Activated CD8-positive, alpha-beta T cell treated with anti-CD3 and anti-CD28 coated beads for 36 hours (primary cell): ENCODE results near the gene KCNIP4. TPM values are rescaled to one million over a fixed set of nuclear protein-coding genes. Genes with fewer than 3 reads are reported as not detected.

ENCODE experiments used
- ATAC-seq: fragments of 200-7000 bp; cut with Tn5 transposase; one replicate; pipeline ENCODE4 v1.10.0; 2021; ENCODE audit warnings: mild to moderate bottlenecking, moderate library complexity
- CTCF ChIA-PET: fragments of 350-600 bp; sonication (Branson Sonifier 250); formaldehyde crosslinking; loops from one replicate; lab custom pipeline; 2021; ENCODE audit warnings: antibody characterized with exemption; lab: Charles Lee
- POLR2A ChIA-PET: fragments of 350-600 bp; sonication (Branson Sonifier 250); formaldehyde crosslinking; loops from one replicate; lab custom pipeline; 2021; ENCODE audit warnings: antibody characterized with exemption; lab: Charles Lee
- DNase-seq: peaks from one replicate; pipeline ENCODE4 v3.0.0-alpha.2; 2020
- H3K27ac Mint-ChIP-seq: one replicate; pipeline ENCODE4 v1.8.0; 2021; ENCODE audit warnings: mild to moderate bottlenecking, mixed read lengths
- H3K27me3 Mint-ChIP-seq: one replicate; pipeline ENCODE4 v1.8.0; 2021; ENCODE audit warnings: mixed read lengths
- H3K36me3 Mint-ChIP-seq: one replicate; pipeline ENCODE4 v1.8.0; 2021; ENCODE audit warnings: low read depth, mixed read lengths
- H3K4me1 Mint-ChIP-seq: one replicate; pipeline ENCODE4 v1.8.0; 2021; ENCODE audit warnings: low read depth, mixed read lengths
- H3K4me3 Mint-ChIP-seq: one replicate; pipeline ENCODE4 v1.8.0; 2021; ENCODE audit warnings: mild to moderate bottlenecking, moderate library complexity, mixed read lengths
- H3K9me3 Mint-ChIP-seq: one replicate; pipeline ENCODE4 v1.8.0; 2021; ENCODE audit warnings: mixed read lengths
- intact Hi-C: fragments of 100-400 bp; cut with micrococcal nuclease; formaldehyde crosslinking; loops from one replicate; pipeline ENCODE4 v1.10.0; 2022
- total RNA-seq, 2 experiments: library from RNA; stranded (reverse); gene quantifications; one replicate each; pipeline ENCODE4 v1.2.3, GENCODE V29; 2021
- TF ChIP-seq, protein P1 (sequence below): fragments of 200-600 bp; IDR thresholded peaks from one replicate; pipeline ENCODE4 v1.8.0; 2022; ENCODE audit warnings: antibody characterized with exemption, mild to moderate bottlenecking

KCNIP4 gene
- total RNA-seq, 2 experiments from 2014 or later: not detected

DNA sequence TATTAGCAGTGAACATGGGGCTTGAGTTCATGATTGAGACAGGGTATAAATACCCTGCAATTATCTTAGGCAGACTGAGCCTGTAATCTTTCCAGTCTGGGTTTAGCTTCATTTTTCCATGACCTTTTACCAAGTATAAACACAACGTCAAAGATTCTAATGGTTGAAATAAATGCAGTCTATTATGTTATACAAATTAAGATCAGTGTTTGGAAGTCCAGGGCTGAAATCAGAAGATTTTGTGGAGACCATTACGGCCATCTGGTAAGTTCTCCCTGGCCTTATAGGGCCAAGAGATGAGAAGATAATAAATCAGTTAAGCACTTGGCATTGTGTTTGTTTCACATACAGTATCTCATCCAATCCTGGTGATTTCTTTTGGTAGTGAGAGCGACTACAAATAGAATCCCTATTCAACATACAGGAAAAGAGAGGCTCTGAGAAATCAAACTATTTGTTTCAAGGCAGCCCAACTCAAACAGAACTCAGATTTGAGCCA, 822.5 kb downstream of the KCNIP4 start:
- ChIA-PET POLR2A (no interaction called here), CTCF (no interaction called here)
- H3K27ac Mint-ChIP-seq: no peak overlapping the region
- H3K9me3 Mint-ChIP-seq: peaks cover 5% of the 10 kb centered on the region
- no peak for DNase-seq
- no peaks in the 10 kb centered on the region for H3K27me3 Mint-ChIP-seq
- no peaks in the 10 kb centered on the region for H3K4me1 Mint-ChIP-seq
- intact Hi-C loops: no loop called here
- H3K4me3 Mint-ChIP-seq: no peak overlapping the region
- ATAC-seq: no peak
- TF ChIP-seq, protein P1, sequence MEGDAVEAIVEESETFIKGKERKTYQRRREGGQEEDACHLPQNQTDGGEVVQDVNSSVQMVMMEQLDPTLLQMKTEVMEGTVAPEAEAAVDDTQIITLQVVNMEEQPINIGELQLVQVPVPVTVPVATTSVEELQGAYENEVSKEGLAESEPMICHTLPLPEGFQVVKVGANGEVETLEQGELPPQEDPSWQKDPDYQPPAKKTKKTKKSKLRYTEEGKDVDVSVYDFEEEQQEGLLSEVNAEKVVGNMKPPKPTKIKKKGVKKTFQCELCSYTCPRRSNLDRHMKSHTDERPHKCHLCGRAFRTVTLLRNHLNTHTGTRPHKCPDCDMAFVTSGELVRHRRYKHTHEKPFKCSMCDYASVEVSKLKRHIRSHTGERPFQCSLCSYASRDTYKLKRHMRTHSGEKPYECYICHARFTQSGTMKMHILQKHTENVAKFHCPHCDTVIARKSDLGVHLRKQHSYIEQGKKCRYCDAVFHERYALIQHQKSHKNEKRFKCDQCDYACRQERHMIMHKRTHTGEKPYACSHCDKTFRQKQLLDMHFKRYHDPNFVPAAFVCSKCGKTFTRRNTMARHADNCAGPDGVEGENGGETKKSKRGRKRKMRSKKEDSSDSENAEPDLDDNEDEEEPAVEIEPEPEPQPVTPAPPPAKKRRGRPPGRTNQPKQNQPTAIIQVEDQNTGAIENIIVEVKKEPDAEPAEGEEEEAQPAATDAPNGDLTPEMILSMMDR: no peak
- no peaks in the 10 kb centered on the region for H3K36me3 Mint-ChIP-seq

DNA sequence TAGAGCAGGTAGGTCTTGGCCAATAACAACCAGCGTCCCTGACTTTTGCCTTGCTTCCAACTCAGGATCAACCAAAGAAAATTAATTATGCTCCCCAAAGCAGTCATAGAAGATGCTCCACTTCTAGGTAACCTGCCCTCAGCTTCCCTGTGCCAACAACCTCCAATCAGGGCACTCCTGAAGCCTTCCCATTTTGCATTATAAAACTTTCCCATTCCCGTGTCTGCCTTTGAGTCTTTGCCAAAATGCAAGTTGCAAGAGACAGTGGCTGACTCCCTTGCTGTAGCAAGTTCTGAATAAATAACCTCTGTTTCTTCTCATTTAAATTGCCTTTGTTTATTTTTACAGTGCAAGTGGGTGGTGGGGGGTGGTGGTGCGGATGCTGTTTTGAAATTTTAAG, 830.3 kb downstream of the KCNIP4 start:
- Mint-ChIP-seq H3K27ac (no peak overlapping the region), H3K36me3 (no peaks in the 10 kb centered on the region), H3K9me3 (peaks cover 3% of the 10 kb centered on the region), H3K4me1 (no peaks in the 10 kb centered on the region), H3K4me3 (no peak overlapping the region), H3K27me3 (no peaks in the 10 kb centered on the region)
- ATAC-seq: no peak
- POLR2A ChIA-PET: no interaction called here
- TF ChIP-seq, protein P1: no peak
- intact Hi-C loops: no loop called here
- CTCF ChIA-PET: no interaction called here
- DNase-seq: no peak

DNA sequence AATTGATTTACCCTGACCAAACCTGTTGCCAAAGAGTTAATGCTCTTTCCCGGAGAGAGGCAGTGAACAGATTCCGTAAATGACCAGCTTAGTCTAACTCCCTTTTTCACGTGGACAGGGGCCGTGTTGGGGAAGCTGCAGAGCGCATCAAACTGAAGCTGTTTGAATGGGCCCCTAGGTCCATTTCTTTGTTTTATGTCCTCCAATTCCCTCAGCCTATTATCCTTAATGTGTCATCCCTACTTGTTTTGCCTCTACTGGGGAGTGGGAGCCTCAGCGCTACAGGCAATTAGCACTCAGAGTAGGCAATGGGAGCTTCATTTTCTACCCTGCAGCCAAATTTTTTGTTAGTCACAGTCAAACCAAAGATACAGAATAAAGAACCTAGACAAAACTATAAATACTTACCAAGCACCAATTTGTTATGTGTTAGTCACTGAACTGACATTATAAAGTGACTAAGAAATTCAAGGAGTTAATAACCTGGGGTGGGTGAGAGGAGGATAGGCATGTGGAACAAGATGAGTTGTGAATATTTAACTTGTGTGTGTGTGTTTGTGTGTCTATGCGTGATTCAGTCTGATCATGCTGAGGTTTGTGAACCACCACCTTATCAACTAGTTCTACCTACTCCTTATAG, 830.9 kb downstream of the KCNIP4 start:
- H3K9me3 Mint-ChIP-seq: peaks cover 3% of the 10 kb centered on the region

DNA sequence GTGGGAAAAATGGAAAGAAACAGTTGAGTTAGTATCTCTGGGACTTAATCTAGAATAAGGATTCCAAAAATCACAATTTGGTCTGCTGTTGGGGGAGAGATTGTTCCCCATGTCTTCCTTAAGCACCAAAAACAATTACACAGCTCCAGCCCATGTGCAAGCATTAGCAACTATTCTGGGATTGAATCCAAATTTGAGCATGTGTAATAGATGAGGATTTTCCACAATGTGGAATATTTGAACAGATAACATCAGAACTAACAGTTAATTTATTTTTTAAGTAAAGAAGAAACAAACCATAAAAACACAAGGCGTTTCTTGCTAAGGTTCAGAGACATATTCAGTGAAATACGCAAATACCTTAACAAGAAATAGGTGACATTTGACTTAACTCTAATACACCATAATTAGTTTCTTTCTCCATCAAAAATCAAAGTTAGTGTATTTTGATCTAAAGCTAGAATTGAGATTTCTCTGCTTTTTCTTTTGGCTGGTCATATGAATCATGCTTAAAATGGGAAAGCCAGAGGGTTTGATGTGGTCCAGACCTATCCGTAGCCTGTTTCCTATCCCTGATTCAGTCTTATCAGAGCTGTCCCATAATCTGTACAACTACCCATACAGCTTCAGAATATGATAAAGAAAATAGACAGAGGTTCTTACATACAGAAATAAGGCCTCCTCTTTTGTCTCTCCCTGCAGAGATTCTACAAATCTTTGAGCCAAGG, 834.9 kb downstream of the KCNIP4 start:
- Mint-ChIP-seq H3K9me3 (peaks cover 4% of the 10 kb centered on the region), H3K27ac (no peak overlapping the region), H3K4me1 (no peaks in the 10 kb centered on the region), H3K36me3 (no peaks in the 10 kb centered on the region), H3K4me3 (no peak overlapping the region), H3K27me3 (no peaks in the 10 kb centered on the region)
- ChIA-PET CTCF (no interaction called here), POLR2A (no interaction called here)
- TF ChIP-seq, protein P1: no peak
- intact Hi-C loops: no loop called here
- DNase-seq (no peak), ATAC-seq (no peak)

More for the DNA sequence above, 830.9 kb downstream of the KCNIP4 start:
- H3K4me1 Mint-ChIP-seq: no peaks in the 10 kb centered on the region
- POLR2A ChIA-PET: no interaction called here
- TF ChIP-seq, protein P1: no peak
- ATAC-seq: no peak
- H3K4me3 Mint-ChIP-seq: no peak overlapping the region
- intact Hi-C loops: no loop called here
- no peak for DNase-seq
- no peaks in the 10 kb centered on the region for H3K36me3 Mint-ChIP-seq
- CTCF ChIA-PET: no interaction called here
- no peaks in the 10 kb centered on the region for H3K27me3 Mint-ChIP-seq
- H3K27ac Mint-ChIP-seq: no peak overlapping the region

DNA sequence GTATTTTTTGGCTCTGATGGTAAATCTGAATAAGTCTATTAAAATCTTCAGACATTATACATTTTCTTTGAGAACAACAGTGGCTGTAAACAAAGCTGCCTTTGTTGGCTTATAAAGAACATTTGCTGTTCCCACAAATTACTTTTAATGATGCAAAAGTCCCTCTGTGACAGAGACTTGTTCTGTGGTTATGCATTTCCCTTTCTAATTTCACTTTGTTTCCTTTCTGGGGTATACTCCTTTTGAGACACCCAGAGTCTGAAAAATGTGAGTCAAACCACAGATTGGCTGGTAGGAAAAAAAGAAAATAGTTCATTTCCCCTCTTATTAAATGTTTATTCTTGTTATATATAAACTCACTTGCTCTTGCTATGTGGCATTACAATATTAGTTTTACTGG, 845.9 kb downstream of the KCNIP4 start:
- no peaks in the 10 kb centered on the region for H3K27me3 Mint-ChIP-seq
- no peaks in the 10 kb centered on the region for H3K4me1 Mint-ChIP-seq
- intact Hi-C loops: no loop called here
- H3K27ac Mint-ChIP-seq: no peak overlapping the region
- H3K36me3 Mint-ChIP-seq: no peaks in the 10 kb centered on the region
- ATAC-seq (no peak), DNase-seq (no peak)
- TF ChIP-seq, protein P1: no peak
- H3K4me3 Mint-ChIP-seq: no peak overlapping the region
- CTCF ChIA-PET: no interaction called here
- H3K9me3 Mint-ChIP-seq: peaks cover 8% of the 10 kb centered on the region
- POLR2A ChIA-PET: no interaction called here
